ENCODE measurements around the gene ADGRG3. TPM values are rescaled to one million over a fixed set of nuclear protein-coding genes. Genes with fewer than 3 reads are reported as not detected.

ADGRG3 gene
- total and polyA plus RNA-seq, 2 of the 13 experiments (the other 11 are each of a cell fraction or from before 2014, with no cell fraction given), result 2.7 to 11.8 TPM

GRCh38 chr16:57635266-57636097 lies 32.6 kb upstream of the ADGRG3 start (continued):
- TF ChIP-seq MXD1 (CRISPR knock-in tag; IDR thresholded peaks at IDR 0.05) (no peak; the same call in 1 of the 2 replicates), ZNF180 (CRISPR knock-in tag; IDR thresholded peaks at IDR 0.05; ENCODE audit: borderline replicate concordance, low read depth) (no peak), ELF3 (CRISPR knock-in tag; IDR thresholded peaks at IDR 0.05) (peak; percentile 25; the same call in 1 of the 2 replicates), ZNF124 (CRISPR knock-in tag; IDR thresholded peaks at IDR 0.05) (peak; percentile 79; the same call in 1 of the 2 replicates), SETDB1 (CRISPR knock-in tag; IDR thresholded peaks at IDR 0.05; ENCODE audit: borderline replicate concordance) (no peak), TAF1 (CRISPR knock-in tag; IDR thresholded peaks at IDR 0.05) (peak; percentile 64), POLR2G (IDR thresholded peaks at IDR 0.05; ENCODE audit: low read depth, low read length) (peak; percentile 81), NFIC (IDR thresholded peaks at IDR 0.05; ENCODE audit: low read length) (no peak), ZFP82 (CRISPR knock-in tag; IDR thresholded peaks at IDR 0.05; ENCODE audit: borderline replicate concordance) (no peak), HDAC6 (IDR thresholded peaks at IDR 0.05; ENCODE audit: low read depth, low read length) (no peak), ZNF660 (CRISPR knock-in tag; IDR thresholded peaks at IDR 0.05; ENCODE audit: borderline replicate concordance, low read depth) (no peak), MED1 (CRISPR knock-in tag; IDR thresholded peaks at IDR 0.05) (no peak), NCOA5 (CRISPR knock-in tag; IDR thresholded peaks at IDR 0.05) (no peak), HCFC1 (IDR thresholded peaks at IDR 0.05; ENCODE audit: low read depth, low read length) (no peak), REXO4 (CRISPR knock-in tag; IDR thresholded peaks at IDR 0.05; ENCODE audit: borderline replicate concordance) (no peak), NFE2L1 (CRISPR knock-in tag; IDR thresholded peaks at IDR 0.05; ENCODE audit: borderline replicate concordance) (0 out of 2 replicates have a peak, but pooled peaks have one; percentile 45), SOX13 (IDR thresholded peaks at IDR 0.05) (no peak), SOX13 (CRISPR knock-in tag; conservative IDR thresholded peaks at IDR 0.05 in 1 of 2, IDR thresholded peaks at IDR 0.05 in 1 of 2) (peak in 1 of 2 experiments; percentile 52; a peak in 1 of 4 replicates), MIXL1 (CRISPR knock-in tag; IDR thresholded peaks at IDR 0.05) (0 out of 2 replicates have a peak, but pooled peaks have one; percentile 43), ZNF619 (CRISPR knock-in tag; IDR thresholded peaks at IDR 0.05) (no peak), ZNF761 (CRISPR knock-in tag; conservative IDR thresholded peaks at IDR 0.05) (no peak), ZNF772 (CRISPR knock-in tag; IDR thresholded peaks at IDR 0.05) (no peak), NCOA2 (CRISPR knock-in tag; IDR thresholded peaks at IDR 0.05) (peak; percentile 63)
- TF ChIP-seq, protein P1, sequence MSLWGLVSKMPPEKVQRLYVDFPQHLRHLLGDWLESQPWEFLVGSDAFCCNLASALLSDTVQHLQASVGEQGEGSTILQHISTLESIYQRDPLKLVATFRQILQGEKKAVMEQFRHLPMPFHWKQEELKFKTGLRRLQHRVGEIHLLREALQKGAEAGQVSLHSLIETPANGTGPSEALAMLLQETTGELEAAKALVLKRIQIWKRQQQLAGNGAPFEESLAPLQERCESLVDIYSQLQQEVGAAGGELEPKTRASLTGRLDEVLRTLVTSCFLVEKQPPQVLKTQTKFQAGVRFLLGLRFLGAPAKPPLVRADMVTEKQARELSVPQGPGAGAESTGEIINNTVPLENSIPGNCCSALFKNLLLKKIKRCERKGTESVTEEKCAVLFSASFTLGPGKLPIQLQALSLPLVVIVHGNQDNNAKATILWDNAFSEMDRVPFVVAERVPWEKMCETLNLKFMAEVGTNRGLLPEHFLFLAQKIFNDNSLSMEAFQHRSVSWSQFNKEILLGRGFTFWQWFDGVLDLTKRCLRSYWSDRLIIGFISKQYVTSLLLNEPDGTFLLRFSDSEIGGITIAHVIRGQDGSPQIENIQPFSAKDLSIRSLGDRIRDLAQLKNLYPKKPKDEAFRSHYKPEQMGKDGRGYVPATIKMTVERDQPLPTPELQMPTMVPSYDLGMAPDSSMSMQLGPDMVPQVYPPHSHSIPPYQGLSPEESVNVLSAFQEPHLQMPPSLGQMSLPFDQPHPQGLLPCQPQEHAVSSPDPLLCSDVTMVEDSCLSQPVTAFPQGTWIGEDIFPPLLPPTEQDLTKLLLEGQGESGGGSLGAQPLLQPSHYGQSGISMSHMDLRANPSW (CRISPR knock-in tag; IDR thresholded peaks at IDR 0.05; ENCODE audit: borderline replicate concordance), result no peak; the same call in 1 of the 2 replicates
- TF ChIP-seq, protein P2, sequence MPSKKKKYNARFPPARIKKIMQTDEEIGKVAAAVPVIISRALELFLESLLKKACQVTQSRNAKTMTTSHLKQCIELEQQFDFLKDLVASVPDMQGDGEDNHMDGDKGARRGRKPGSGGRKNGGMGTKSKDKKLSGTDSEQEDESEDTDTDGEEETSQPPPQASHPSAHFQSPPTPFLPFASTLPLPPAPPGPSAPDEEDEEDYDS (CRISPR knock-in tag; IDR thresholded peaks at IDR 0.05), result no peak; the same call in 1 of the 2 replicates
- TF ChIP-seq, protein P3, sequence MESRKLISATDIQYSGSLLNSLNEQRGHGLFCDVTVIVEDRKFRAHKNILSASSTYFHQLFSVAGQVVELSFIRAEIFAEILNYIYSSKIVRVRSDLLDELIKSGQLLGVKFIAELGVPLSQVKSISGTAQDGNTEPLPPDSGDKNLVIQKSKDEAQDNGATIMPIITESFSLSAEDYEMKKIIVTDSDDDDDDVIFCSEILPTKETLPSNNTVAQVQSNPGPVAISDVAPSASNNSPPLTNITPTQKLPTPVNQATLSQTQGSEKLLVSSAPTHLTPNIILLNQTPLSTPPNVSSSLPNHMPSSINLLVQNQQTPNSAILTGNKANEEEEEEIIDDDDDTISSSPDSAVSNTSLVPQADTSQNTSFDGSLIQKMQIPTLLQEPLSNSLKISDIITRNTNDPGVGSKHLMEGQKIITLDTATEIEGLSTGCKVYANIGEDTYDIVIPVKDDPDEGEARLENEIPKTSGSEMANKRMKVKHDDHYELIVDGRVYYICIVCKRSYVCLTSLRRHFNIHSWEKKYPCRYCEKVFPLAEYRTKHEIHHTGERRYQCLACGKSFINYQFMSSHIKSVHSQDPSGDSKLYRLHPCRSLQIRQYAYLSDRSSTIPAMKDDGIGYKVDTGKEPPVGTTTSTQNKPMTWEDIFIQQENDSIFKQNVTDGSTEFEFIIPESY (CRISPR knock-in tag; IDR thresholded peaks at IDR 0.05), result no peak

All from HepG2 (cell line).